Activated naive CD8-positive, alpha-beta T cell treated with anti-CD3 and anti-CD28 coated beads, Interleukin-2, amount 50 U/mL, for 16 hours (primary cell): ENCODE measurements around the gene LDAH.
"Not testable (repeated sequence)": the region's sequence is repeated elsewhere in the genome, so short reads cannot be mapped to it uniquely, and the experiment has no call there.

Experiments used
- DNase-seq: peaks from one replicate; pipeline ENCODE4 v3.0.0-alpha.2; 2020; ENCODE audit warnings: low read depth, low spot score

LDAH gene

DNA sequence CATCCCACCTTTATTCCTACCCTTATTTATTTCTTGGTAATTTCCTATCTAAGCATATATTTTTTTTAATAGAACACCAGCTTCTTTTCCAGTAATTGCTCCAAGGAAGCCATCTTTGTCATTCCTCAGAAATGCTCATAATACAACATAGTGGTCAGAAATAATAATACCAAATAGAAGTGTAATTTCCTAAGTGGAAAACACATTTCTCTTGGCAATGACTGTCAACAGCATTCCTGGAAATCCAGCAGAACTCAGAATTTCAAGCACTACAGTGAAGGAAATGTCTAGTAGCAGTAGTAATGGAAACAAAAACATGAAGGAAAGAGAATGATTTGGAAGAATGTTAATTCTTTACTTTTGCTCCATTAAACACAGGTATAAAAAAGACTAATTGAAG is 99.4 kb downstream of the LDAH start:
- no peak for DNase-seq

DNA sequence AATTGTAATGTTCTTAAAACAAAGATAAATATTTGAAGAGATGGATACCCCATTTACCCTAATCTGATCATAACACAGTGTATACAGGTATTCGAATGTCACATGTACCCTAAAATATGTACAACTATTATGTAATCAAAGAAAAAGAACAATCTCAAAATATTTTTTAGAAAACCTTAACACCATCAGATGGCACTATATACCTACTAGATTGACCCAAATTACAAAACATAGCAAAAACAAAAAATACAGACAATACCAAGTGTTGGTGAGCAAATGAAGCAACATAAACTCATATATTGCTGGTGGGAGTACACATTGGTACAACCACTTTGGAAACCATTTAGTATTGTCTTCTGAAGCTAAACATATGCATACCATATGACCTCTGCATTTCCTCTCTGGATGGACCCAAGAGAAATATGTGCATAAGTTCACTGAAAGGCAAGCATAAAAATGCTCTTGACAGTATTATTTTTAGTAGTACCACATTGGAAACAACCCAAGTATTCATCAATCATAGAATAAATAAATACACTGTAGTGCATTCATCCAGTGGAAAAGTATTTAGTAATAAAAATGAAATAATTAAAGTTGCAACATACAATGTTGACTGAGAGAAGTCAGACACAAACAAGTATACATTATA is 100.2 kb downstream of the LDAH start:
- no peak for DNase-seq

DNA sequence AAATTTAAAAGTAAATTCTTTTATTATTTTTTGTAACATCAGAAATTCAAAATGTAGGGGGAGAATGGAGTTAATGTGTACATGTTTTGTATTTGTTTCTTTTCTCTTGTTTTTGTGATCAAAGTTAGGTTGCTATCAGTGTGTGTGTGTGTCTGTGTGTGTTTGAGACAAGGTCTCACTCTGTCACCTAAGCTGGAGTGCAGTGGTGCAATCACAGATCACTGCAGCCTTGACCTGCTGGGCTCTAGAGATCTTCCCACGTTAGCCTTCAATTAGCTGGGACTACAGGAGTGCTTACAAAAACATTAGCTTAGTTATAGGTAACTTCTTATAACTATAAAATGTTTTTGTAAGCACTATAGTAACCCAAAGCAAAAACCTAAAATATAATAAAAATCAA is 105.3 kb downstream of the LDAH start:
- no peak for DNase-seq

DNA sequence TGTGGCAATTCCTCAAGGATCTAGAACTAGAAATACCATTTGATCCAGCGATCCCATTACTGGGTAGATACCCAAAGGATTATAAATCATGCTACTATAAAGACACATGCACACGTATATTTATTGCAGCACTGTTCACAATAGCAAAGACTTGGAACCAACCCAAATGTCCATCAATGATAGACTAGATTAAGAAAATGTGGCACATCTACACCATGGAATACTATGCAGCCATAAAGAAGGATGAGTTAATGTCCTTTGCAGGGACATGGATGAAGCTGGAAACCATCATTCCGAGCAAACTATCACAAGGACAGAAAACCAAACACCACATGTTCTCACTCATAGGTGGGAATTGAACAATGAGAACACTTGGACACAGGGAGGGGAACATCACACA is 106.7 kb downstream of the LDAH start:
- not testable (repeated sequence) for DNase-seq

DNA sequence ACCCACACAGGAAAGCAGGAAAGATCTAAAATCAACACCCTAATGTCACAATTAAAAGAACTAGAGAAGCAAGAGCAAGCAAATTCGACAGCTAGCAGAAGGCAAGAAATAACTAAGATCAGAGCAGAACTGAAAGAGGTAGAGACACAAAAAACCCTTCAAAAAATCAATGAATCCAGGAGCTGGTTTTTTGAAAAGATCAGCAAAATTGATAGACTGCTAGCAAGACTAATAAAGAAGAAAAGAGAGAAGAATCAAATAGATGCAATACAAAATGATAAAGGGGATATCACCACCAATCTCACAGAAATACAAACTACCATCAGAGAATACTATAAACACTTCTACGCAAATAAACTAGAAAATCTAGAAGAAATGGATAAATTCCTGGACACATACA is 108.5 kb downstream of the LDAH start:
- DNase-seq: not testable (repeated sequence)

DNA sequence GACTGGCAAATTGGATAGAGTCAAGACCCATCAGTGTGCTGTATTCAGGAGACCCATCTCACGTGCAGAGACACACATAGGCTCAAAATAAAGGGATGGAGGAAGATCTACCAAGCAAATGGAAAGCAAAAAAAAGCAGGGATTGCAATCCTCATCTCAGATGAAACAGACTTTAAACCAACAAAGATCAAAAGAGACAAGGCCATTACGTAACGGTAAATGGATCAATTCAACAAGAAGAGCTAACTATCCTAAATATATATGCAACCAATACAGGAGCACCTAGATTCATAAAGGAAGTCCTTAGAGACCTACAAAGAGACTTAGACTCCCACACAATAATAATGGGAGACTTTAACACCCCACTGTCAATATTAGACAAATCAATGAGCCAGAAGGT is 109.3 kb downstream of the LDAH start:
- DNase-seq: not testable (repeated sequence)

DNA sequence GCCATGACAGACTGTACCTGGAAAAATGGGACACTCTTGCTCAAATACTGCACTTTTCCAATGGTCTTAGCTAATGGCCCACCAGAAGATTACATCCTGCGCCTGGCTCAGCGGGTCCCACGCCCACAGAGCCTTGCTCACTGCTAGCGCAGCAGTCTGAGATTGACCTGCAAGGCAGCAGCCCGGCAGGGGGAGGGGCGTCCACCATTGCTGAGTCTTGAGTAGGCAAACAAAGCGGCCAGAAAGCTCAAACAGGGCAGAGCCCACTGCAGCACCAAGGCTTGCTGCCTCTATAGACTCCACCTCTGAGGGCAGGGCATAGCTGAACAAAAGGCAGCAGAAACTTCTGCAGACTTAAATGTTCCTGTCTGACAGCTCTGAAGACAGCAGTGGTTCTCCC is 111.3 kb downstream of the LDAH start:
- not testable (repeated sequence) for DNase-seq

DNA sequence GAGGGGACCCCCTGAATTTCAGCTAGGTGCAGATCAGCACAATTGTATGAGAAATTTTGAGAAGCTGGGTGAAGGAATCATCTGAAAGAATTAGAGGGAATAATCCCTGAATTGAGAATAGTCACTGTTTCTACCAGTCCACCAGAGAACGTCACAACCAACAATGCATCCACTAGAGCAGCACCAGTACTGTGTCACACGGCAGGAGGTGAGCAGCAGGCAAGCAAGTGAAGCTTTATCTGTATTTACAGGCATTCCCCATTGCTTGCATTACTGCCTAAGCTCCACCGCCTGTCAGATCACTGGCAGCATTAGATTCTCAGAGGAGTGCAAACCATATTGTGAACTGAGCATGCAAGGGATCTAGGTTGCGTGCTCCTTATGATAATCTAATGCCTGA is 115.3 kb downstream of the LDAH start:
- no peak for DNase-seq

DNA sequence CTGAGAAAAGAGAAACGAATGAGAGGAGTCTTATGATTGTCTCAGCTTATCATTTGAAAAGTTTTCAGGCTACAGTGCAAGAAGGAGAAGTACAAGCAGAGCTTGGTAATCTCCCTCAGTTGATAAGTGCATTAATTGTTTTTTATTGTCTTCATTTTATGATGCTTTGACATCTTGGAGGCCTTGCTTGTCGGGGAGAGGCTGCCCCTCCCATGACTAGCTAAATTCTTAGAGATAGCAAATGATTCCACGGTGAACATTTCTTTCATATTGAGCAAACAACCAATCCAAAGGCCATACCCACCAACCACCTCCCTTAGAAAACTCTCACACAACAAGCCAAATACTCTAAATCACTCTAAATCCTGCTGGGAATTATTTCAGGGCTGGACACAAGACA is 116.1 kb downstream of the LDAH start:
- DNase-seq: no peak

DNA sequence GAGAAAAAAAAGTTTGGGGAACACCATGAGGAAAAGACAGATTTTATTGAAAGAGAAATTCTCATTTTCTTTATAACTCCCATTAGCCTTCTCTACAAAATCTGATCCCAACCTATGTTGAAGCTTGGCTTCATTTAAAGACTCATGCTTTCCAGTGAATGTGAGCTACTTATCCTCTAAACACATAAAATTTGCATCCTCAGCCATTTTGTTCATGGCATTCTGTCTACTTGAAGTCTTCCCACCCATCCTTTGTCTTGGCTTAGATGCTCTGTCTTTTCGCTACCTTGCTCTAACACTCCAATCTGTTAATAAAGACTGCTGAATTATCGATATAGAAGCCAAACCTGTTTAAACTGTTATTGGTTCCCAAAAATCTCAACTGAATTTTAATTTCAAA is 116.7 kb downstream of the LDAH start:
- DNase-seq: no peak

DNA sequence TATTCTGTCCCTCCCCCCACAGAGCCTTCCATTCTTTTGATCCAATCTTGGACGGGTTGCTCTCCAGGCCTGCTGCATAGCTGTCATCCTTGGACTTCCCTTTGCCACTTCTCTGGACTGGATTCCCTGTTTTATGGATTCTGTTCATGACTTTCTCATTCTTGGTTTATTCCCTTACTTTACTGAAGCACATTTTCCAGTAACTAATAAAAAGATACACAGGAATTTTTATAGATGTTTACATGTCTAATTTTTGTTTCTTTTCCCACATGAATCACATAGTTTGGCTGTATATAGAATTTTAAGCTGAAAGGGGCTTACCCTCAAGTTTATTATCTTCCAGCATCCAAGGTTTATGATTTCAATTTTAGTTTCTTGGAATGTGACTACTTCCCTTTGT is 118.0 kb downstream of the LDAH start:
- no peak for DNase-seq

DNA sequence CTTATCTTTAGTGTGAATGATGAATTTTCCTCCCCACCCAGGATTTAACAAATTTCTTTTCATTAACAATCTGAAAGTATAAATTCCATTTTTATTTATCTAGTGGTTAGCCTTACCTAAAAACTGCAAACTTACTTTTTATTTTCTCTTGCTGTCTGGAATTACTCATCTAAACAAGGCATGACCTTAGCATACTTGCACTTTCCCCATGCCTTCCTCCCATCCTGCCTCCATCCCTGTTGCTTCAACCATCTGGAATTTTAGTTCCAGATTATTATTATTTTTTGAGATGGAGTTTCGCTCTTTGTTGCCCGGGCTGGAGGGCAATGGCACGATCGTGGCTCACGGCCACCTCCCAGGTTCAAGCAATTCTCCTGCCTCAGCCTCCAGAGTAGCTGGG is 120.3 kb downstream of the LDAH start:
- no peak for DNase-seq

DNA sequence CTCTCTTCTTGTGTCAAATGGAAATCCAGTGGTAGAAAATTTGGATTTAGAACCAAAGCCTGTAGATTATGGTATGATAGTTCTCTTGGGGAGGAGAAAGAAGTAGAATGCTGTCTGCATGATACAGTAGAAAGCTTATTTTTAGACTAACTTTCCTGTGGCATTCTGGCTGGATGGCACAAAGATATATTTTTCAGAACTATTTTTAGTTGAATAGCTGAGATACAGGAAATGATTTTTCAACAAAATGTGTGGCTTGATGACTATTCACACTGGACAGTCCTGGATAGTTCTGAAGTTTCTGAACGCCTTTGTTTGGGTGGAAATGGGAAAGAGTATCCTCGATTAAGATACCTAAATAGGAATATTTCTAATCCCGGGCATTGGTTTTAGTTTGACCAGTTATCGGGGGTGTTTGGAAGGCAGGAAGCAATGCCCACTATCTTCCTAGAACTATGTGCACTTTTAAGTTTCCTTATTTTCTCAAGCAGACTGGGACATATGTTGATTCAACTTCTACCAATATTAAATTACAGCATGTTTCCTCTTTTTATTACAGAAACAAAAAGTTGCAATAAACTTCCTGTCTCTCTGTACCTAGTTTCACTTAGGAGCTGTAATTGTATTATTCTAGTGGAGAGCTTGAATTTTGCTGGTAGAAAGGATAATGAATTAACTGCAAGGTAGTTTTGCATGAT is 123.8 kb downstream of the LDAH start:
- no peak for DNase-seq

DNA sequence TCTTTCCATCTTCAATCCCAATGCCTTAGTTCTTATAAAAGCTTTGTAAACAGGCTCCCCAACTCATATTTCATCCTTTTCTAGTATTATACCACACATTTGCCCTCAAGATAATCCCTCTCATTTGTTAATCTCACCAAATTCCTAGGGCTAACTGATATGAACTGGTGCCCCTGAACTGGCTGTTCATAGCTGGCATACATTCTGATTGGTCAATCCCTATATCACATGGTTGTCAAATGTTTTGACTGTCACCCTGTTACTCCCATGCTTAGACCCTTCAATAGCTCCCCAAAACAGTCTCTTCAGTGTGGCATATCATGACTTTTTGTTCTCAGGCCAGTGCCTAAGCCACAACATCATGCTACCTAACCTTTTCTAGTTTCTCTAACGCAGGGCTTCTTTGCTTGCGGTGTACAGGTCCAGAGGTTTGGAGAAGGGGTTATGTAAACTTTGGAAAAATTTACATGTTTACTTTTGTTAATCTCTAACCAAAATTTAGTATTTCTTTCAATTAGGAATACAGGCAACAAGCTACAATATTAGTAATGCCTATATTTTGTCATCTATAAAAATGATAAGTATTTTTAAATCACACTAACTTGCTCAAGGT is 125.5 kb downstream of the LDAH start:
- DNase-seq: no peak

DNA sequence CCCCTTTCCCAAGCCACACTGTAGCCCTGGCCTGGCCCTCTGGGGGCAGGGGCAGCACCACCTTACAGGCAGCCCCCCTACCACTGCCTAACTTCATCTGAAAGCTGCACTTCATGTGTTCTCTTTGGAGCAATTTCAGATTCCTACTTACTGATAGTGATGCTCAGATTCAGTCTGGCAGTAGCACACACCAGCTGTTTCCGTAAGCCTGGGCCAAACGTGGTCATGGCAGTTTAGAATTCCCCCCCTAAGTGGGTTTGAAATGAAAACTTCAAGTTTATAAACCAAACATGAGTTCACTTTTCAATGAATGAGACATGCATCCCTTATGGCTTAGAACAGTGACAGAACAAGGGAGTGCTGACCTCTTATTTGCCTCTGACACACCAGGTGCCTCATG is 126.5 kb downstream of the LDAH start:
- DNase-seq: no peak

DNA sequence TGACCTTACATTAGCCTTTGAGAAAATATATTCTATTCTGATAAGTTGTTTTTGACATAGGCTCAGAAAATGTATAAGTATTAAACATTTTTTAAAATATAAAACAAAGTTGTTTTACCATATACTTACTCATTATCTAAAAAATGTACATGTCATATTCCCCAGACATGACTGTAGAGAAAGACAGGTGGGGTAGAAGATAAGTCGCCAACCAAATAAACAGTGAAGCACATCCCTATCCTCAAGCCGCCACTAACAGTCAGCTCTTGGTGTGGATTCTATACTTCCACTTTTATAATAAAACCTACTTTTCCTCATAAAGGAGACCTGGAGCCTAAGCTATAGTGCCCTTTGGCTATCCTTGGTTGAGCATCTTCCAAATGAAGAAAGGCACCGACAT is 129.6 kb downstream of the LDAH start:
- no peak for DNase-seq

DNA sequence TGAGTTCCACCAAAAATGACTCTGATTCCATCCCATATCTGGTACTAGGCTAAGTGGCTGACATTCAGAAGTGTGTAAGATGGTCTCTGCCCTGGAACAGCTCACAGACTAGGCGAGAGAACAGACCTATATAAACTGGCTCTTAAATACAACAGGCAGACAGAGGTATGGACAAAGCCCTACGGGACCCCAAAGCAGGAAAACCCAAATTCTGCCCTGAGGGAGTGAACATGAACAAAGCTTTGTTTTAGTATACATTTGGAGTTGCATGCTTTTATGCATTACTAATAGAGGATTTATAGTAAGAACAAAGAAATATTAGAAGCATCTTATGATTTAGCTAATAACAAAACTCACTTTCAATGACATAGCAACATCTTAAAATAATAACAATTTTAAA is 130.8 kb downstream of the LDAH start:
- no peak for DNase-seq

DNA sequence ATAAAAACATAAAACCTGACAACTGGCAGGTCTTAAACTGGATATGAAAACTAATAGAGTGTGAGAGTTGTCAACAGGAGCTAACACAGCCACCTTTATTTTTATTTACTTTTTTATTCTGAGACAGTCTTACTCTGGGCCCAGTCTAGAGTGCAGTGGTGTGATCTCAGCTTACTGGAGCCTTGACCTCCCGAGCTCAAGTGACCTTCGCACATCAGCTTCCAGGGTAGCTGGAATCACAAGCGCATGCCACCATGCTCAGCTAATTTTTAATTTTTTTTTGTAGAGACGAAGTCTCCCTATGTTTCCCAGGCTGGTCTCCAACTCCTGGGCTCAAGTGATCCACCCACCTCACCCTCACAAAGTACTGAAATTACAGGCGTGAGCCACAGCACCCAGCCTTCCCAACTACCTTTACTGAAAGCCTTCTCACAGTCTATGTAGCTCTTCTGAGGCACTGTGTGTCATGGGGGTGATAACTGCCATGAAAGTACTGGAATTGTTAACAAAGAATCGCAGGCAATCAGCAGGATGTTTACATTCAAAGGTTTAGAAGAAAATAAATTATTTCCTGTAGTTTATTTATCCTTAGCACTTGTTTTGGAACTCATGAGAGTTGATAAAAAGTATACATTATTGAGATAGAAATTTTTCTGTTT is 131.7 kb downstream of the LDAH start:
- DNase-seq: no peak

DNA sequence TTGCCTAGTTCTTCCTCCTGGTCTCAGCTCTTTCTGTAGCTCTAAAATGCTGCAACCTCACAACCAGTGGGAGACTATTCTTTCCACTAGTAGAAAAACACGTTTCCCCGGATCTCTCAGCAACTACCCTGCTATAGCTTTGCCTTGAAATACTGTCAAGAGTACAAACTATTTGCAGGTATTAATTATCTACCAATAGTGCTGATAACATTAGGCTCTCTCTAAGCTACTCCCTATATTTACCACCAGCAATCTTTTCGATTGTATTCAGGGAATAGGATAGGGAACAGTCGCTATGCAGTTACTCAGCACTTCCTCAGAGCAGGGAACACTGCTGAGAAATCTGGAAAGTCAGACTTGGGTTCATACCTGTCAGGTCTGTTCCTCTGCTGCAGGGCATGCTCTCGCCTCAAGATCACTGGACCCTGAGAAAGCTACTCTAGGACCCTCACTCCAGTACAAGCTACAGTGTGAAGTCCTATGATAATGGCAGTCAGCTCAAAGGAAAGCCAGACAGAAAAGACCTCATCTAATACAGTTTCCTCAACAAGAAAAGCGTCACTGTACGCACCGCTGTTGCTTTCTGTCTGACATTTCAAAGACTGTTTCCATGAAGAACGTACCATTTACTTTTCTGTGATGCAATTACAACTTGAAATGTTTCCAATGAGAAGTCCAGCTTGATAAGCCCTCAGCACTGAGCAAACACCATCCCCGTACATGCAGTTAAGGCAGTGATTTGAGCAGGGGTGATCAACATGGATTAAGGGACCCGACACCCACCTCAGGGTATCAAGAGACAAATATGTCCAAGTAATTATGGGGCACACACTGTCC is 133.3 kb downstream of the LDAH start:
- DNase-seq: no peak

DNA sequence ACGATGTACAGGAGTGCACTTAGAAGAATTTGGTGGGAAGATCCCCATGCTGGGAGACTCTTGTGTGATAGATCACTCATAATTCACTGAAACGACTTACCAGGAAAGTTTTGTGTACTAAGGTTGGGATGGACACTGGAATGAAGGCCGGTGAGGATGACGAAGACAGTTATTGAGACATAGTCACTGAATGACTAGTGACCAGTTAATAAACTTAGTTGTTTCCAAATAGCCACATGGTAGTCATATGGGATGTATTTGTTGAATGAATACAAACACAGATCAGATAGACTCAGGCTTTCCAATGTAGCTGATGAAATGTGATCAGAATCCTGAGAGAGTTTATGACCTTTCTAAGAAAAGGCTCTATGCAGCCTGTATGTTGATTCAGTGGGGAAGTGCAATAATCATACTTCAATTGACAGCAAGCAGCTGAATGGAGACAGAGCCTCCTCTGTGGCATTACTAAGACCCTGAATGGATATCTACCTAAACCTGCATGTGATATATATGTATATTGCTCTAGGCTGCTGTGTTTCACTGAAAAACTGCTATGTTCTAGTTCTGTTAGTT is 135.6 kb downstream of the LDAH start:
- DNase-seq: no peak

DNA sequence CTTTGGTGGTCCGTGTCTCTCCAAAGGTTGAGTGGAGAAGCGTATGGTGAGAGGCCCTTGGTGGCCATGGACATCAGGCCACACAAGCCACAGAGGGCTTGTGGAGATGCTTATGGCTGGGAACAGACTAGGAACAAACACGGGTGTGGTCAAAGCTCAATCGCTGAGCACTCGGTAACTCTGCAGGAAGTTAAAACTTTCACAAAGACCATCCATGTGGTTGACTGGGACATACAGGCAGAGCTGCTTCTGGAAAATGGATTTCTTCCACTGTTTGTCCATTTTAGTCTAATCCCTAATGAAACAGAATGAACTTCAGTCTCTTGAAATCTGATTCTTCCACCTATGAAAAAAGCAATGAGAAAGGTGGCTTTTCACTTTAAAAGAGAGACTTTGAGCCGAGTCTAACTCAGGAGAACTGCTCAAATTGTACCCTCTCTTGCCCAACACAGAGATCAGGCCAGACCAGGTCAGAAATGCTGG is 138.3 kb downstream of the LDAH start:
- DNase-seq: no peak
